Neural progenitor cell (in vitro differentiated cells): ENCODE measurements around the gene TEP1.

Experiments
- EZH2phosphoT487 ChIP-seq: fragments of 200-600 bp; sonication (generic); IDR thresholded peaks from 2 replicates; pipeline ENCODE4 v1.6.1; 2017; ENCODE audit warnings: antibody characterized with exemption
- TF ChIP-seq, protein P1 (sequence below): fragments of 200-600 bp; sonication (generic); IDR thresholded peaks from 2 replicates; pipeline ENCODE4 v1.5.1; 2017; ENCODE audit warnings: antibody characterized with exemption, mild to moderate bottlenecking

DNA sequence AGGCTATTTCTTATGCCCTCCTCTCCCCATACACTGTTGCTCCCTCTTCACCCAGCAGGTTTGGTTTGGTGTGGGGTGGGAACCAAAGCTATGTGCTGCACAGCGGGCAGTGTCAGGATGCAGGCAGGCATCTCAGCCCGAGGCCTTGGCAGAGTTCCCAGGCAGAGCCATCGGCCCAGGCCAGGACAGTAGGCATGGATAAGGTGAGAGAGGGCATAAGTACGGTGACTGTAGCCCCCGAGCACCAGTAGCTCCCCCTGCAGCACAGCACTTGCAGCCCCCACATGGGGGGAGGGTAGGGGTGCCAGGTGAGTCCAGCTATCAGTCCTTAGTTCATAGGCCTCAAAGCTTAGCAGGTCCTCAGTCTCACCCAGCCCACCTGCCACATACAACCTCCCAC is 15.5 kb upstream of the TEP1 start:
- TF ChIP-seq, protein P1, sequence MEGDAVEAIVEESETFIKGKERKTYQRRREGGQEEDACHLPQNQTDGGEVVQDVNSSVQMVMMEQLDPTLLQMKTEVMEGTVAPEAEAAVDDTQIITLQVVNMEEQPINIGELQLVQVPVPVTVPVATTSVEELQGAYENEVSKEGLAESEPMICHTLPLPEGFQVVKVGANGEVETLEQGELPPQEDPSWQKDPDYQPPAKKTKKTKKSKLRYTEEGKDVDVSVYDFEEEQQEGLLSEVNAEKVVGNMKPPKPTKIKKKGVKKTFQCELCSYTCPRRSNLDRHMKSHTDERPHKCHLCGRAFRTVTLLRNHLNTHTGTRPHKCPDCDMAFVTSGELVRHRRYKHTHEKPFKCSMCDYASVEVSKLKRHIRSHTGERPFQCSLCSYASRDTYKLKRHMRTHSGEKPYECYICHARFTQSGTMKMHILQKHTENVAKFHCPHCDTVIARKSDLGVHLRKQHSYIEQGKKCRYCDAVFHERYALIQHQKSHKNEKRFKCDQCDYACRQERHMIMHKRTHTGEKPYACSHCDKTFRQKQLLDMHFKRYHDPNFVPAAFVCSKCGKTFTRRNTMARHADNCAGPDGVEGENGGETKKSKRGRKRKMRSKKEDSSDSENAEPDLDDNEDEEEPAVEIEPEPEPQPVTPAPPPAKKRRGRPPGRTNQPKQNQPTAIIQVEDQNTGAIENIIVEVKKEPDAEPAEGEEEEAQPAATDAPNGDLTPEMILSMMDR: no peak
- TF ChIP-seq EZH2phosphoT487: no peak
